AG09309 (cell line): Measurements from ENCODE around the gene OIT3.

Source experiments
- DNase-seq: peaks from one replicate; pipeline ENCODE4 v3.0.0-alpha.2; 2010; ENCODE audit warnings: low read depth
- H3K4me3 ChIP-seq: 2 replicates; pipeline ENCODE4 v1.5.1; 2011; ENCODE audit warnings: mild to moderate bottlenecking, low read depth, low read length, moderate library complexity; ENCODE audit not compliant: control insufficient read depth
- CTCF ChIP-seq: IDR thresholded peaks from 2 replicates; pipeline ENCODE4 v1.5.1; 2011; ENCODE audit warnings: mild to moderate bottlenecking, low read depth, low read length, inconsistent platforms; ENCODE audit not compliant: insufficient read depth, control insufficient read depth; ENCODE audit errors: missing control alignments

OIT3 gene

GRCh38 chr10:72855129-72855528 lies 38.4 kb upstream of the OIT3 start:
- TF ChIP-seq CTCF, result no peak
- DNase-seq, result no peak
- H3K4me3 ChIP-seq, result no peak overlapping the region

- H3K4me3 ChIP-seq, result no peak overlapping the region
- no peak for DNase-seq
- no peak for TF ChIP-seq CTCF
These were observed 37.7 kb upstream of the OIT3 start for GRCh38 chr10:72855790-72856189.

- no peak for DNase-seq
- no peak for TF ChIP-seq CTCF
- no peak overlapping the region for H3K4me3 ChIP-seq
These were observed 35.5 kb upstream of the OIT3 start for GRCh38 chr10:72858067-72858466.

GRCh38 chr10:72862957-72863356 lies 30.6 kb upstream of the OIT3 start:
- no peak for DNase-seq
- no peak overlapping the region for H3K4me3 ChIP-seq
- TF ChIP-seq CTCF, result no peak

GRCh38 chr10:72875250-72876055 lies 18.1 kb upstream of the OIT3 start:
- no peak overlapping the region for H3K4me3 ChIP-seq
- peak; percentile 44 for TF ChIP-seq CTCF
- peak; percentile 3 for DNase-seq

- no peak for DNase-seq
- no peak for TF ChIP-seq CTCF
- no peak overlapping the region for H3K4me3 ChIP-seq
These were observed 14.3 kb upstream of the OIT3 start for GRCh38 chr10:72879245-72879644.
